Measurements from ENCODE around the gene AFF3. TPM values are rescaled to one million over a fixed set of nuclear protein-coding genes. Genes with fewer than 3 reads are reported as not detected.

AFF3 gene
- total and polyA plus RNA-seq, 2 of the 4 experiments (the other 2 are of a cell fraction): 12.9 to 14.3 TPM

DNA sequence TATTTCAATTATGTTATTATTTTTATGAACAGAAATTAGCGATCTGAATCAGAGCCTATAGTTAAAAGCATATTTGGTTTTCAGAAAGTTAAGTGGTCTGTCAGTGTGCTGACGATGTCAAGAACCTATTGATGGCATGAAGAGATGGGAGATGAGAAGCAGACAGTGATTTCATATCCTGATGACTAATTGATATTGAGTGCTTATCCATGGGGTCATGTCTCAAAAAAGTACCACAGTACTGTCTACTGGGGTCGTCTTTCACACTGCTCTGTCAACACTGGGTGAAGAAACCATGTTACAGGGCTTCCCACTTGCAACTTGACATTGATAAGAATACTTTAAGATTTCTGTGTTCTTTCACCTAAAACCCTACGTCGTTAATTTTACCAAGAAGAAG lies 297.1 kb downstream of the AFF3 start:
- H4K91ac ChIP-seq (ENCODE audit: insufficient read depth, low read depth, low read length): no peak overlapping the region
- H3K27me3 ChIP-seq (ENCODE audit: control insufficient read depth, insufficient read depth, low read length): no peaks in the 10 kb centered on the region
- CTCF ChIA-PET: interaction anchor here (0.6 kb wide), 1 partner anchor 8 kb away, joined by 3 read pairs; no protein-coding TSS in a partner anchor
- no peak overlapping the region for H3K9ac ChIP-seq (ENCODE audit: low read depth, low read length)
- H3K9me3 ChIP-seq (ENCODE audit: control insufficient read depth, insufficient read depth, low read length): no peaks in the 10 kb centered on the region
- peak overlapping the region; percentile 65; the same call in 2 of the 3 replicates for H2BK15ac ChIP-seq (ENCODE audit: low read depth, low read length)
- H3K4ac ChIP-seq (ENCODE audit: low read depth, low read length): no peak overlapping the region; the same call in 1 of the 2 replicates
- intact Hi-C loops (cut with micrococcal nuclease) (no loop called here), dilution Hi-C loops (cut with HindIII; ENCODE audit: low sequenced_read_pairs, unreplicated experiment) (no loop called here), in situ Hi-C loops (cut with MboI; ENCODE audit: low sequenced_read_pairs) (no loop called here)
- H2BK120ac ChIP-seq (ENCODE audit: low read depth, low read length): peak overlapping the region; percentile 56
- H2AK9ac ChIP-seq (replicated peaks; ENCODE audit: low read depth, low read length, poor library complexity): no peak overlapping the region
- H3K4me1 ChIP-seq (ENCODE audit: control insufficient read depth, insufficient read depth, low read length): peaks cover 15% of the 10 kb centered on the region
- peaks cover 10 to 43% of the 10 kb centered on the region in 2 experiments; a peak in 3 of 4 replicates for H3K79me1 ChIP-seq (ENCODE audit: low read depth in 1 of 2, low read length in 2 of 2)
- H3K4me3 ChIP-seq (ENCODE audit: insufficient read depth, low read depth, low read length): no peak overlapping the region
- DNase-seq (no peak), ATAC-seq (ENCODE audit: low read depth) (no peak)
- peak overlapping the region; percentile 62; the same call in 1 of the 2 replicates for H3K14ac ChIP-seq (replicated peaks; ENCODE audit: low read depth, low read length)
- H2AFZ ChIP-seq (replicated peaks; ENCODE audit: low read length, poor library complexity): no peak overlapping the region
- H3K27ac ChIP-seq (ENCODE audit: insufficient read depth, low read length): no peak overlapping the region
- H2AK5ac ChIP-seq (ENCODE audit: low read depth, low read length): peak overlapping the region; percentile 65
- WGBS, 2 experiments (ENCODE audit: extremely low coverage in 2 of 2, insufficient read length in 1 of 2): 100% methylated on average over 2 of the region's 5 CpGs; no CpG with 5 or more reads in 1 of the 2 experiments
- peaks cover 14% of the 10 kb centered on the region for H3K9me1 ChIP-seq (ENCODE audit: insufficient read depth, low read length)
- no peak overlapping the region for H3K4me2 ChIP-seq (ENCODE audit: low read depth, low read length)
- no peak overlapping the region; the same call in 1 of the 2 replicates for H3K18ac ChIP-seq (ENCODE audit: low read depth, low read length)
- no peak overlapping the region for H2BK5ac ChIP-seq (ENCODE audit: low read depth, low read length, poor library complexity, severe bottlenecking)
- H4K8ac ChIP-seq (ENCODE audit: low read depth in 2 of 2, low read length in 2 of 2): no peak overlapping the region
- H2BK20ac ChIP-seq (ENCODE audit: low read depth, low read length): peak overlapping the region; percentile 1; the same call in 1 of the 2 replicates
- no peak overlapping the region for H3K23ac ChIP-seq (ENCODE audit: low read depth, low read length)
- TF ChIP-seq CHD1 (IDR thresholded peaks at IDR 0.05; ENCODE audit: low read depth, low read length): no peak
- TF ChIP-seq CEBPB (IDR thresholded peaks at IDR 0.05; ENCODE audit: low read depth, low read length): no peak
- no peak for TF ChIP-seq SMC3 (IDR thresholded peaks at IDR 0.05; ENCODE audit: low read depth, low read length)
- no peak for TF ChIP-seq USF2 (IDR thresholded peaks at IDR 0.05; ENCODE audit: low read depth, low read length)
- no peak for TF ChIP-seq MXI1 (IDR thresholded peaks at IDR 0.05; ENCODE audit: borderline replicate concordance, low read depth, low read length)
- no peak for TF ChIP-seq CTCF (conservative IDR thresholded peaks at IDR 0.05; ENCODE audit: low read depth, low read length)
- TF ChIP-seq RAD21 (IDR thresholded peaks at IDR 0.05; ENCODE audit: low read length): no peak
- TF ChIP-seq RFX5 (IDR thresholded peaks at IDR 0.05; ENCODE audit: low read depth, low read length): no peak
- TF ChIP-seq RCOR1 (IDR thresholded peaks at IDR 0.05; ENCODE audit: insufficient replicate concordance, low read length): no peak
- TF ChIP-seq POLR2A (IDR thresholded peaks at IDR 0.05; ENCODE audit: low read depth, low read length): no peak
- BruUV-seq (replicated peaks): no TSS peak
- POLR2A ChIA-PET (ENCODE audit: unreplicated experiment): no interaction called here
- H3K36me3 ChIP-seq (ENCODE audit: control insufficient read depth, insufficient read depth, low read length): no peaks in the 10 kb centered on the region
- no peak overlapping the region for H3K56ac ChIP-seq (ENCODE audit: extremely low read depth, insufficient read depth, low read length)
- no peaks in the 10 kb centered on the region for H4K20me1 ChIP-seq (ENCODE audit: insufficient read depth, low read length)
- no peak overlapping the region for H4K5ac ChIP-seq (ENCODE audit: low read depth, low read length)

Data from IMR-90 (cell line).